HepG2 (cell line): ENCODE data around the gene HEPACAM. TPM values are rescaled to one million over a fixed set of nuclear protein-coding genes. Genes with fewer than 3 reads are reported as not detected.

ENCODE experiments used
- ARHGAP35 ChIP-seq: sonication (generic); formaldehyde crosslinking; IDR thresholded peaks from 2 replicates; pipeline ENCODE4 v1.9.0; 2022; ENCODE audit warnings: mild to moderate bottlenecking, inconsistent platforms, moderate library complexity, missing genetic modification reagents, borderline replicate concordance
- CC2D1A ChIP-seq: sonication (generic); formaldehyde crosslinking; IDR thresholded peaks from 2 replicates; pipeline ENCODE4 v1.8.1; 2023; ENCODE audit warnings: mild to moderate bottlenecking, missing genetic modification reagents
- CREB3 ChIP-seq: sonication (generic); formaldehyde crosslinking; IDR thresholded peaks from 2 replicates; pipeline ENCODE4 v1.5.0; 2020; ENCODE audit warnings: missing genetic modification reagents
- ELF3 ChIP-seq: IDR thresholded peaks from 2 replicates; pipeline ENCODE4 v1.6.1; 2016; ENCODE audit warnings: missing genetic modification reagents, missing compliant biosample characterization
- NCOA5 ChIP-seq: sonication (generic); formaldehyde crosslinking; IDR thresholded peaks from 2 replicates; pipeline ENCODE4 v1.4.0; 2020; ENCODE audit warnings: missing genetic modification reagents
- NFKBIZ ChIP-seq: IDR thresholded peaks from 2 replicates; pipeline ENCODE4 v1.6.1; 2018; ENCODE audit warnings: missing genetic modification reagents, missing compliant biosample characterization
- RXRB ChIP-seq: IDR thresholded peaks from 2 replicates; pipeline ENCODE4 v1.6.1; 2016; ENCODE audit warnings: borderline replicate concordance, missing genetic modification reagents, missing compliant biosample characterization
- TFDP2 ChIP-seq: sonication (generic); formaldehyde crosslinking; IDR thresholded peaks from 2 replicates; pipeline ENCODE4 v1.4.0; 2020; ENCODE audit warnings: missing genetic modification reagents
- ZIK1 ChIP-seq: sonication (generic); formaldehyde crosslinking; IDR thresholded peaks from 2 replicates; pipeline ENCODE4 v1.5.0; 2020; ENCODE audit warnings: mild to moderate bottlenecking, low read depth, missing genetic modification reagents, borderline replicate concordance
- ZMYM4 ChIP-seq: sonication (generic); formaldehyde crosslinking; IDR thresholded peaks from 2 replicates; pipeline ENCODE4 v1.8.1; 2023; ENCODE audit warnings: mild to moderate bottlenecking, missing genetic modification reagents
- ZNF142 ChIP-seq: sonication (generic); formaldehyde crosslinking; IDR thresholded peaks from 2 replicates; pipeline ENCODE4 v1.4.0; 2020; ENCODE audit warnings: missing genetic modification reagents
- ZNF224 ChIP-seq: sonication (generic); formaldehyde crosslinking; IDR thresholded peaks from 2 replicates; pipeline ENCODE4 v1.5.0; 2020; ENCODE audit warnings: mild to moderate bottlenecking, missing genetic modification reagents
- ZNF263 ChIP-seq: sonication (generic); formaldehyde crosslinking; IDR thresholded peaks from 2 replicates; pipeline ENCODE4 v1.4.0; 2020; ENCODE audit warnings: missing genetic modification reagents
- ZNF337 ChIP-seq: sonication (generic); formaldehyde crosslinking; IDR thresholded peaks from 2 replicates; pipeline ENCODE4 v1.5.1; 2020; ENCODE audit warnings: missing genetic modification reagents, low read depth, mild to moderate bottlenecking, borderline replicate concordance
- polyA plus RNA-seq, 8 experiments: library from polyadenylated mRNA; depleted of rRNA in 3 of 8; stranded (reverse) in 7 of 8; unstranded in 1 of 8; fragments of >200 nt; fragmentation: Illumina TruSeq in 4 of 8; extraction: Trizol in 4 of 8; gene quantifications; 2 replicates each; pipeline versions ENCODE4 v1.2.1 to v1.2.3, GENCODE V29; 2011 to 2016; ENCODE audit warnings: low read depth in 4 of 8, missing spikeins in 1 of 8, mixed read lengths in 1 of 8; ENCODE audit not compliant: insufficient read depth in 1 of 8
- total RNA-seq, 5 experiments: library from RNA; depleted of rRNA; stranded (reverse); fragments of >200 nt; fragmentation: Illumina TruSeq; extraction: Trizol; gene quantifications; 2 replicates each; pipeline ENCODE4 v1.2.3, GENCODE V29; 2016; ENCODE audit warnings: low read depth in 1 of 5
- TF ChIP-seq, protein P1 (sequence below), 2 experiments: IDR thresholded peaks; 2 replicates each; pipeline ENCODE4 v1.6.1; 2011 to 2012; ENCODE audit warnings: low read length in 2 of 2, borderline replicate concordance in 1 of 2, low read depth in 1 of 2, mild to moderate bottlenecking in 1 of 2, moderate library complexity in 1 of 2

Gene HEPACAM
- total and polyA plus RNA-seq, 2 of the 13 experiments (the other 11 are each of a cell fraction or from before 2014, with no cell fraction given), result 66.9 to 121 TPM

DNA sequence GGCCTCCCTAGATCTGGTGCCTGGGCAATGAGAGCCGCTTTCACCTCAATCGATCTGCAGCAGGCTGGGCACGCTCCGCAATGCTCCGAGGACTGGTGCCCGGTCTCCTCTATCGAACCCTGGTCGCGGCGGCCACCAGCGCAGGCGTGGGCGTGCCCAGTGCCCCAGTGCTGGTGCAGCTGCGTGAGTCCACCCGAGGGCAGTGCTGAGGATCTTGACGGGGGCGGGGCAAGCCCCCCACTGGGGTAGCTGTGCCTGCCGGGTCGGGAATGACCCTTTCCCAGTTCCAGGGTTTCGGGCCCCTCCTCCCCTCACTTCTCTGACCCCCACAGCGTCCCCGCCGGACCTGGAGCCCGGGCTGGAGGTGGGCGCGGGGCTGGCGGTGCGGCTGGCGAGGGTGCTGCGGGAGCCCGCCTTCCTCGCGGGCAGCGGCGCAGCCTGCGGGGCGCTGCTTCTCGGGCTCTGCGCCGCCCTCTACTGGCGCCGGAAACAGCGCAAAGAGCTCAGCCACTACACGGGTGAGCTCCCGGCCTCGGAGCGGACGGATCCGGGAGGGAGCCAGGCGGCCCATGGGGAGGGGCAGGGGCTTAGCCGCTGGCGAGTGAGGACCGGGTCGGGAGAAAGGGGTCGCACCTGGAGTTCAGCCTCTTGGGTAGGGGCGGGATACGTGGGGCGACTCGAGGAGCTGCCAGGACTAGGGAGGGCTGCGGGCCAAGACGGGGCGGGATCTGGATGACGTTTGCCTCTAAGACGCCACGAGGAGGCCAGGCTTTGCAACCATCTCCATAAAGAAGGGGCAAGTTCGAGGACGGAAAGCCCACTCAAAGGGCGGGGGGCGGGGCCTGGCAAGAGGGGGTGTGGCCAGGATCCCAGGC is 59.7 kb downstream of the HEPACAM start (continued):
- TF ChIP-seq ZMYM4 (CRISPR knock-in tag) (peak; percentile 85), ZNF224 (CRISPR knock-in tag) (0 out of 2 replicates have a peak, but pooled peaks have one; percentile 10), ZIK1 (CRISPR knock-in tag) (0 out of 2 replicates have a peak, but pooled peaks have one; percentile 78), CREB3 (CRISPR knock-in tag) (no peak), ZNF337 (CRISPR knock-in tag) (no peak), NCOA5 (CRISPR knock-in tag) (no peak), ELF3 (CRISPR knock-in tag) (peak; percentile 48; the same call in 1 of the 2 replicates), RXRB (CRISPR knock-in tag) (peak; percentile 31; the same call in 1 of the 2 replicates), ARHGAP35 (CRISPR knock-in tag) (no peak; the same call in 1 of the 2 replicates), TFDP2 (CRISPR knock-in tag) (peak; percentile 44; the same call in 1 of the 2 replicates), ZNF263 (CRISPR knock-in tag) (0 out of 2 replicates have a peak, but pooled peaks have one; percentile 17), CC2D1A (CRISPR knock-in tag) (no peak), NFKBIZ (CRISPR knock-in tag) (no peak), ZNF142 (peak; percentile 58; the same call in 1 of the 2 replicates)
- TF ChIP-seq, protein P1, sequence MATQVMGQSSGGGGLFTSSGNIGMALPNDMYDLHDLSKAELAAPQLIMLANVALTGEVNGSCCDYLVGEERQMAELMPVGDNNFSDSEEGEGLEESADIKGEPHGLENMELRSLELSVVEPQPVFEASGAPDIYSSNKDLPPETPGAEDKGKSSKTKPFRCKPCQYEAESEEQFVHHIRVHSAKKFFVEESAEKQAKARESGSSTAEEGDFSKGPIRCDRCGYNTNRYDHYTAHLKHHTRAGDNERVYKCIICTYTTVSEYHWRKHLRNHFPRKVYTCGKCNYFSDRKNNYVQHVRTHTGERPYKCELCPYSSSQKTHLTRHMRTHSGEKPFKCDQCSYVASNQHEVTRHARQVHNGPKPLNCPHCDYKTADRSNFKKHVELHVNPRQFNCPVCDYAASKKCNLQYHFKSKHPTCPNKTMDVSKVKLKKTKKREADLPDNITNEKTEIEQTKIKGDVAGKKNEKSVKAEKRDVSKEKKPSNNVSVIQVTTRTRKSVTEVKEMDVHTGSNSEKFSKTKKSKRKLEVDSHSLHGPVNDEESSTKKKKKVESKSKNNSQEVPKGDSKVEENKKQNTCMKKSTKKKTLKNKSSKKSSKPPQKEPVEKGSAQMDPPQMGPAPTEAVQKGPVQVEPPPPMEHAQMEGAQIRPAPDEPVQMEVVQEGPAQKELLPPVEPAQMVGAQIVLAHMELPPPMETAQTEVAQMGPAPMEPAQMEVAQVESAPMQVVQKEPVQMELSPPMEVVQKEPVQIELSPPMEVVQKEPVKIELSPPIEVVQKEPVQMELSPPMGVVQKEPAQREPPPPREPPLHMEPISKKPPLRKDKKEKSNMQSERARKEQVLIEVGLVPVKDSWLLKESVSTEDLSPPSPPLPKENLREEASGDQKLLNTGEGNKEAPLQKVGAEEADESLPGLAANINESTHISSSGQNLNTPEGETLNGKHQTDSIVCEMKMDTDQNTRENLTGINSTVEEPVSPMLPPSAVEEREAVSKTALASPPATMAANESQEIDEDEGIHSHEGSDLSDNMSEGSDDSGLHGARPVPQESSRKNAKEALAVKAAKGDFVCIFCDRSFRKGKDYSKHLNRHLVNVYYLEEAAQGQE (IDR thresholded peaks at IDR 0.05; ENCODE audit: borderline replicate concordance in 1 of 2, low read depth in 1 of 2, low read length in 2 of 2), result no peak
